GM12878 (cell line): ENCODE measurements around the gene NEMP2. TPM values are rescaled to one million over a fixed set of nuclear protein-coding genes. Genes with fewer than 3 reads are reported as not detected.

Source experiments
- ATAC-seq: fragments of 200-7000 bp; cut with Tn5 transposase; 3 replicates; pipeline ENCODE4 v1.9.1; 2020; ENCODE audit warnings: mild to moderate bottlenecking, moderate library complexity
- BruUV-seq: library from RNA; stranded (reverse); fragments of 400-500 nt; replicated peaks from 2 replicates; lab custom pipeline; 2021; lab: Mats Ljungman, UMichigan
- CTCF ChIA-PET: fragments of 300-600 bp; sonication (Branson Sonifier 250); formaldehyde crosslinking; extraction: SDS; loops from one replicate; lab custom pipeline; 2021; ENCODE audit warnings: inconsistent platforms; lab: Yijun Ruan, JAX
- POLR2A ChIA-PET: fragments of 350-600 bp; formaldehyde crosslinking; extraction: SDS; loops from one replicate; lab custom pipeline; 2021; ENCODE audit warnings: inconsistent platforms; lab: Charles Lee
- RAD21 ChIA-PET: fragments of 300-600 bp; sonication (Branson Sonifier 250); formaldehyde crosslinking; loops from one replicate; lab custom pipeline; 2023; ENCODE audit warnings: antibody characterized with exemption; ENCODE audit not compliant: unreplicated experiment; lab: Charles Lee
- SMC1A ChIA-PET: fragments of 300-600 bp; sonication (Branson Sonifier 250); formaldehyde crosslinking; loops from one replicate; lab custom pipeline; 2023; ENCODE audit not compliant: unreplicated experiment, uncharacterized antibody; lab: Charles Lee
- DNase-seq: peaks from one replicate; pipeline ENCODE4 v3.0.0-alpha.2; 2011; ENCODE audit warnings: low read depth, low spot score
- FAIRE-seq: peaks from 3 replicates; lab custom pipeline; 2011; peaks lifted over from hg19 to GRCh38; lab: Jason Lieb, UNC
- H2AFZ ChIP-seq: 2 replicates; pipeline ENCODE4 v1.6.0; 2011; ENCODE audit warnings: low read depth, low read length, control low read depth; ENCODE audit not compliant: control insufficient read depth
- H3K27ac ChIP-seq: 2 replicates; pipeline ENCODE4 v1.5.1; 2011; ENCODE audit warnings: control low read depth; ENCODE audit not compliant: control insufficient read depth, insufficient read depth
- H3K27me3 ChIP-seq, 2 experiments: replicated peaks in 1 of 2; 2 replicates each; pipeline versions ENCODE4 v1.6.0 to v1.6.1; 2011; ENCODE audit warnings: low read length in 1 of 2; ENCODE audit not compliant: control insufficient read depth in 2 of 2, insufficient read depth in 2 of 2
- H3K36me3 ChIP-seq, 2 experiments: 2 replicates each; pipeline ENCODE4 v1.5.1; 2011; ENCODE audit warnings: low read length in 1 of 2; ENCODE audit not compliant: control insufficient read depth in 2 of 2, insufficient read depth in 2 of 2
- H3K4me1 ChIP-seq: 2 replicates; pipeline ENCODE4 v1.6.1; 2011; ENCODE audit warnings: mild to moderate bottlenecking, low read length, moderate library complexity, mixed read lengths; ENCODE audit not compliant: control insufficient read depth, insufficient read depth
- H3K4me2 ChIP-seq: 2 replicates; pipeline ENCODE4 v1.6.0; 2011; ENCODE audit warnings: control low read depth; ENCODE audit not compliant: control insufficient read depth, insufficient read depth
- H3K4me3 ChIP-seq: fragments of 200-600 bp; sonication (generic); 2 replicates; pipeline ENCODE4 v1.5.1; 2016
- H3K79me2 ChIP-seq: 2 replicates; pipeline ENCODE4 v1.6.0; 2011; ENCODE audit warnings: low read length; ENCODE audit not compliant: control insufficient read depth, insufficient read depth
- H3K9ac ChIP-seq: 2 replicates; pipeline ENCODE4 v1.8.0; 2011; ENCODE audit warnings: low read length, control low read depth, mixed read lengths; ENCODE audit not compliant: control insufficient read depth, insufficient read depth
- H3K9me3 ChIP-seq: replicated peaks from 3 replicates; pipeline ENCODE4 v1.5.1; 2011; ENCODE audit warnings: mild to moderate bottlenecking, low read length; ENCODE audit not compliant: control insufficient read depth, insufficient read depth
- H4K20me1 ChIP-seq: 2 replicates; pipeline ENCODE4 v1.6.0; 2011; ENCODE audit not compliant: control insufficient read depth, insufficient read depth
- IKZF1 ChIP-seq: fragments of 450-650 bp; conservative IDR thresholded peaks from 2 replicates; pipeline ENCODE4 v1.6.1; 2017; ENCODE audit warnings: antibody characterized with exemption, mild to moderate bottlenecking
- MEF2A ChIP-seq: IDR thresholded peaks from 2 replicates; pipeline ENCODE4 v1.6.1; 2011; ENCODE audit warnings: low read depth, mild to moderate bottlenecking, low read length, moderate library complexity; ENCODE audit not compliant: insufficient read depth
- NR2C2 ChIP-seq: IDR thresholded peaks from 2 replicates; pipeline ENCODE4 v1.6.1; 2011; ENCODE audit warnings: borderline replicate concordance, low read depth; ENCODE audit not compliant: control insufficient read depth, insufficient read length
- TAF1 ChIP-seq: IDR thresholded peaks from 2 replicates; pipeline ENCODE4 v1.6.1; 2011; ENCODE audit warnings: mild to moderate bottlenecking, low read depth, low read length, borderline replicate concordance
- ZBTB40 ChIP-seq: fragments of 450-650 bp; IDR thresholded peaks from 2 replicates; pipeline ENCODE4 v1.6.1; 2016; ENCODE audit warnings: mild to moderate bottlenecking, moderate library complexity, borderline replicate concordance
- WGBS: methylation state at CpG from one replicate; pipeline ENCODE4 v1.1.6; 2016; ENCODE audit warnings: low lambda C conversion rate; ENCODE audit not compliant: insufficient replicate concordance, insufficient coverage; ENCODE audit errors: missing lambda C conversion rate; 5-methylcytosine and 5-hydroxymethylcytosine counted together
- in situ Hi-C: fragments of 300-500 bp; cut with MboI; formaldehyde crosslinking; loops from 9 replicates; pipeline ENCODE4 v1.14.3; 2018; ENCODE audit warnings: mixed read lengths
- intact Hi-C: fragments of 100-400 bp; cut with micrococcal nuclease; formaldehyde crosslinking; loops from one replicate; pipeline ENCODE4 v1.14.2; 2022; ENCODE audit not compliant: unreplicated experiment
- polyA plus RNA-seq, 11 experiments: library from polyadenylated mRNA; depleted of rRNA in 4 of 11; unstranded in 6 of 11; stranded (reverse) in 5 of 11; fragments of >200 nt; fragmentation: Nextera tagmentation in 4 of 11; fragmentation: Illumina TruSeq in 1 of 11; extraction: Ambion mirVana in 4 of 11; extraction: Trizol in 1 of 11; gene quantifications; 1 replicate in 1 of 11; 2 replicates in 10 of 11; pipeline versions ENCODE4 v1.2.1 to v1.2.3, GENCODE V29; 2011 to 2016; ENCODE audit warnings: inconsistent platforms in 2 of 11, missing spikeins in 2 of 11, low read depth in 1 of 11
- total RNA-seq, 4 experiments: library from RNA; depleted of rRNA in 3 of 4; stranded (reverse); fragments of >200 nt in 3 of 4; fragmentation: Illumina TruSeq in 1 of 4; extraction: Trizol in 1 of 4; gene quantifications; 2 replicates each; pipeline versions ENCODE4 v1.2.1 to v1.2.3, GENCODE V29; 2013 to 2021
- TF ChIP-seq, protein P1 (sequence below): fragments of 450-650 bp; IDR thresholded peaks from 2 replicates; pipeline ENCODE4 v1.6.1; 2017; ENCODE audit warnings: mild to moderate bottlenecking, moderate library complexity

NEMP2 gene
- total and polyA plus RNA-seq, 10 of the 15 experiments (the other 5 are each of a cell fraction or from before 2014, with no cell fraction given), result 2.3 to 14.0 (median 8.1) TPM

DNA sequence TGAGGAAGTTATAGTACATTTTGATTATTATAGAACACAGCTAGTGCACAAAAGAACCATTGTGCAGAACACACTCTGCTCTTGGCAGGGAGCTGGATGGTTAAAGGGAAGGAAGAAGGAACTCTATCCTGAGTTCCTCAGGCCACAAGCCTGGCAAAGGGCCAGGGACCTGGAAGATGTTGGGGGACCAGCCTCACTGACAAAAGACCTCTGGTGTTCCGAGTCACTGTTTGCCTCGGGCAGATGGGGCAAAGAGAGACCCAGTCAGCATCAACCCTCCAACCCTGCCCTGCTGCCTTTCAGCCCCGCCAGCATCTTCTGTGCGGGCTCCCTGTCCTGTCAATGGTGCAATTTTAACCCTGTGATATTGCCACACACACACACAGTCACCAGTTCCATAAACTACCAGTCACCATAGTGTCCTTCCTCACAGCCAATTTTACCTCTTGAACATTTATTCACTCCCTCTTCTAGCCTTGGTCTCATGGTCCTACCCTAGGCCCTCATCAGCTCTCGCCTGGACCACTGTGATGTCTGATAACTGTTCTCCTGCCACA, 21.9 kb downstream of the NEMP2 start:
- H3K36me3 ChIP-seq, result peaks cover 2 to 11% of the 10 kb centered on the region in 2 experiments
- POLR2A ChIA-PET, result no interaction called here
- no peak for ATAC-seq
- H3K27me3 ChIP-seq, result no peaks in the 10 kb centered on the region
- no peaks in the 10 kb centered on the region for H3K9me3 ChIP-seq
- SMC1A ChIA-PET, result interaction anchor here (0.7 to 8.4 kb wide), 10 partner anchors 14 to 168 kb away, joined by 3 to 65 read pairs (median 3); no protein-coding TSS in a partner anchor
- no peak overlapping the region for H3K4me3 ChIP-seq
- no peak for FAIRE-seq
- DNase-seq, result no peak
- no peak for TF ChIP-seq ZBTB40
- no peak for TF ChIP-seq NR2C2
- TF ChIP-seq MEF2A, result no peak
- TF ChIP-seq, protein P1, sequence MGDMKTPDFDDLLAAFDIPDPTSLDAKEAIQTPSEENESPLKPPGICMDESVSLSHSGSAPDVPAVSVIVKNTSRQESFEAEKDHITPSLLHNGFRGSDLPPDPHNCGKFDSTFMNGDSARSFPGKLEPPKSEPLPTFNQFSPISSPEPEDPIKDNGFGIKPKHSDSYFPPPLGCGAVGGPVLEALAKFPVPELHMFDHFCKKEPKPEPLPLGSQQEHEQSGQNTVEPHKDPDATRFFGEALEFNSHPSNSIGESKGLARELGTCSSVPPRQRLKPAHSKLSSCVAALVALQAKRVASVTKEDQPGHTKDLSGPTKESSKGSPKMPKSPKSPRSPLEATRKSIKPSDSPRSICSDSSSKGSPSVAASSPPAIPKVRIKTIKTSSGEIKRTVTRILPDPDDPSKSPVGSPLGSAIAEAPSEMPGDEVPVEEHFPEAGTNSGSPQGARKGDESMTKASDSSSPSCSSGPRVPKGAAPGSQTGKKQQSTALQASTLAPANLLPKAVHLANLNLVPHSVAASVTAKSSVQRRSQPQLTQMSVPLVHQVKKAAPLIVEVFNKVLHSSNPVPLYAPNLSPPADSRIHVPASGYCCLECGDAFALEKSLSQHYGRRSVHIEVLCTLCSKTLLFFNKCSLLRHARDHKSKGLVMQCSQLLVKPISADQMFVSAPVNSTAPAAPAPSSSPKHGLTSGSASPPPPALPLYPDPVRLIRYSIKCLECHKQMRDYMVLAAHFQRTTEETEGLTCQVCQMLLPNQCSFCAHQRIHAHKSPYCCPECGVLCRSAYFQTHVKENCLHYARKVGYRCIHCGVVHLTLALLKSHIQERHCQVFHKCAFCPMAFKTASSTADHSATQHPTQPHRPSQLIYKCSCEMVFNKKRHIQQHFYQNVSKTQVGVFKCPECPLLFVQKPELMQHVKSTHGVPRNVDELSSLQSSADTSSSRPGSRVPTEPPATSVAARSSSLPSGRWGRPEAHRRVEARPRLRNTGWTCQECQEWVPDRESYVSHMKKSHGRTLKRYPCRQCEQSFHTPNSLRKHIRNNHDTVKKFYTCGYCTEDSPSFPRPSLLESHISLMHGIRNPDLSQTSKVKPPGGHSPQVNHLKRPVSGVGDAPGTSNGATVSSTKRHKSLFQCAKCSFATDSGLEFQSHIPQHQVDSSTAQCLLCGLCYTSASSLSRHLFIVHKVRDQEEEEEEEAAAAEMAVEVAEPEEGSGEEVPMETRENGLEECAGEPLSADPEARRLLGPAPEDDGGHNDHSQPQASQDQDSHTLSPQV, result no peak
- TF ChIP-seq TAF1, result no peak
- TF ChIP-seq IKZF1, result no peak
- intact Hi-C loops (no loop called here), in situ Hi-C loops (no loop called here)
- no TSS peak for BruUV-seq
- 98% methylated on average over 5 of the region's 5 CpGs for WGBS
- CTCF ChIA-PET, result interaction anchor here (1.4 to 2.3 kb wide), 3 partner anchors 20 to 136 kb away, joined by 4 to 8 read pairs (median 6); no protein-coding TSS in a partner anchor
- H3K79me2 ChIP-seq, result no peaks in the 10 kb centered on the region
- no peak overlapping the region for H3K4me2 ChIP-seq
- peaks cover 7% of the 10 kb centered on the region for H3K4me1 ChIP-seq
- RAD21 ChIA-PET, result interaction anchor here (0.5 to 1.6 kb wide), 5 partner anchors 99 to 168 kb away, joined by 3 read pairs; no protein-coding TSS in a partner anchor
- no peaks in the 10 kb centered on the region for H4K20me1 ChIP-seq
- no peak overlapping the region for H3K27ac ChIP-seq
- H3K9ac ChIP-seq, result no peak overlapping the region
- no peak overlapping the region for H2AFZ ChIP-seq
